Activated CD4-positive, alpha-beta T cell treated with anti-CD3 and anti-CD28 coated beads for 1 hour (primary cell): Measurements from ENCODE around the gene TEAD3.

Experiments used
- DNase-seq: peaks from one replicate; pipeline ENCODE4 v3.0.0-alpha.2; 2020

Gene TEAD3

DNA sequence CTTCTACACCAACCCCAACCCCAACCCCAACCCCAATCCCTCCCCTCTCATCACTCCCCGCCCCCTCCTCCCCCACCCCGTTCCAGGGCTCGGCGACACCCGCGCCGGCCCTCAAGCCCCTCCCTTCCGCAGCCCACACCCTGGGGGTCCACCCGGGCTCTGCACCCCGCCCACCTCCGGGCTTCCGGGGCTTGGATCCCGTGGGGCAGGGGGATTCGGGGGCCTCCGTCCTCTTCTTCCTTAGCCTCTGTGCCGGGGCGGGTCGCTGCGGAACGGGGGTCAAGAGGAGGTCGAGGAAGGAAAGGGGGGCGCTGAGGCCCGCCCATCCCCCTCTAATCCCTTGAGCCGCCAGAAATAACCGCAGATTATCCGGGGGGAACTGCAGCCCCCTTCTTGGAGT lies 15.1 kb upstream of the TEAD3 start:
- no peak for DNase-seq

DNA sequence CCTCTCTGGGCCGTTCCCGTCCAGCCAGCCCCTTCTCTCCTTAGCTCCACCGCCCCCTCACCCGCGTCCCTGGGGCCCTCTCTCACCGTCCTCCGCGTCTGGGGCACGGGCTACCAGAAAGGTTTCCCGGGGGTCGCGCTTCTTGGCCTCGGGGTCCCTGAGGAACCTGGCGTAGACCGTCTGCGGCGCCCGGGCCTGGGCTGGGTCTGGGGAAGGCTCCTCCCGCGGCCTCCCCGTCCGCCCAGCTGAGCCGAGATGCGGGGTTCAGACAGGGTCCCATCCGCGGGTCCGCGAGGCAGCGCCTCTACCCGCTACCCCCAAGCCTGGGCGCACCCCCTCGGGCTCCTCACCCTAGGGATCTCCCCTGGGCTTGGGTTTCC lies 14.7 kb upstream of the TEAD3 start:
- DNase-seq: no peak

DNA sequence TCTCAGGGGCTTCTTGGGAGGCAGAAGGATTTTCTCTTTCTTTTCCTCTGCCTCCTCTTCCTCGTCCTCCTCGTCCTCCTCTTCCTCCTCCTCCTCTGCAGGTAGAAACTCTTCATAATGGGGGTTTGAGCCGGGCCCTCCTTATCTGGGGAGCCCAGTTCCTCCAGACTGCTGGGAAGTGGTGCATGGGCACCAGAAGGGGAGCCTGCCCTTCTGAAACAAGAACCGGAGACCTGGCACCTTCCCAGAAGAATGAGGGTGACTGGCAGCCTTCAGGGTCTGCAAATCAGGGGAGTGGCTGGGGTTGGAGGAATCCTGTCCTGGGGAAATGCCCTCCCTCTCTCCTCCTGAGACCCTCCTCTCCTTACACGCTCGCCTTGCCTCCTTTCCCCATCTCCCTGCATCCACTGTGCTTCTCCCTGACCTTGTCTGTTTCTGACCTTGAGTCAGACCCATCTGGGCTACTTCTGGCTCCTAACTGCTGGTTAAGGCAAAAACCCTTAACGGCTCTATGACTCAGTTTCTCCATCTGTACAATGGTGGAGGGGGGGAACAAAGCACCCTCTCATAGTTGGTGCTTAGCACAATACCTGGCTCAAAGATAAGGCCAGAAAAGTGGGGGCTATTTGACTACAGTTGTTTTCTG lies 14.2 kb upstream of the TEAD3 start:
- no peak for DNase-seq

DNA sequence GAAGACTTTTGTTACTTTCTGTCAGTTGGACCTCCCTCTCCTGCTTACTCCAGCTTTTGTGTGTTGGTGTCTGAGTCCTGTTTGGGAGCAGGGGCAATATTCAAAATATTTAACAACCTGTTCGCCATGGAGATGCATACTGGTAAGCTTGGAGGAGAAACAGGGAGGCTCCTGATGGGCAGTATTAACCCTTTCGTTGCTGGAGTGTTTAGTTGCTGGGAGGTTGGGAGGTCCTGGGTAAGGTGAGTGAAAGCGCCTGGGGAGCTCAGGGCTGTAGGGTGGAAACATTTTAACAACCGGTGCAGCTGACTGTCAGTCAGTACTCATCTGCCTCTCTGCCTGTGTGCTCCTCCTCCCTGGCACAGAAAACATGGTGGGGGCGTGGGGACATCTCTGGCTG lies 11.7 kb upstream of the TEAD3 start:
- no peak for DNase-seq

DNA sequence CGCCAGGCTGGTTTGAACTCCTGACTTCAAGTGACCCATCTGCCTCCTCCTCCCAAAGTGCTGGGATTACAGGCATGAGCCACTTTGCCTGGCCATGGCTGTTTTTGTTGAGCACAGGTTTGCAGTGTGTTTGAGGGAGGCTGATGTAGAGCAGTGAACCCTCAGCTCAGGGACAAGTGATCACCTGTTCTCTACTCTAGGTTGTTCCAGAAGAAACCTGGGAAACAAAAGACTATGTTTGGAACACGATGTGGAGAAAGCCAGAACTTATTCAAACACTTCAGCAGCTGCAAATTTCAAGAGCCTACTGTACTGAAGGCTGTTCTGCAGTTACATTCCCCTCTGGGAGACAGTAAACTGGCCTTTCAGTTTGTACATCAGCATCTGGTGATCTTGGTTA lies 11.1 kb upstream of the TEAD3 start:
- DNase-seq: no peak

DNA sequence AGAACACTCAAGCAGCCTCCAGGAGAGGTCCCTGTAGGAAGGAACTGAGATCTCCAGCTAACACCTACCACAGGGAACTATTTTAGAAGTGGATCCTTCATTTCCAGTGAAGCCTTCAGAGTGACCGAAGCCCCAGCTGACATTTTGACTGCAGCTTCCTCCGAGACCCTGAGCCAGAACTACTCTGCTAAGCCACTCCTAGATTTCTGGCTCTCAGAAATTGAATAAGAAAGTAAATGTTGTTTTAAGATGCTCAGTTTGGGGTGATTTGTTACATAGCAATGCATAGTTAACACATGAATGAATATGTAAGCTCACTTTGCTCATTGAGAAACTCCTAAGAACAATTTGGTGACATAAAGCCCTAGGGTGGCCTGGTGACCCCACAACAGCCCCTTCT lies 10.3 kb upstream of the TEAD3 start:
- DNase-seq: no peak

DNA sequence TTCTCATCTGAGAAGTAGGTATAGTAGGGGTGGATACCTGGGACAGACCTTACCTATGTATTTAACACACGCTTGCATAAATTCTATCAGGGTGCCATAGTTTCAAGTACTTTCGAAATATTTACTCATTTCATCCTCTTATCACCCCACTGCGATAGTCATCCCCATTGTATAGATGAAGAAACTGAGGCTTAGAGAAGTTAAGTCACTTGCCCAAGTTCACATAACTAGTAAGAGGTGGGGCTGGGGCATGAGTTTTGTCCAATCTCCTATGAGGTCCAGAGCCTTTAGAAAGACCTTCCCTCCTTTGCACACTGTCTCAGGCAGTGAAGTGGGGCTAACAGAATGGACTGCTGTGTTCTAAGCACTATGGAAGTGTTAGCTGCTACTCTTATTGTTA lies 9.7 kb upstream of the TEAD3 start:
- DNase-seq: no peak

DNA sequence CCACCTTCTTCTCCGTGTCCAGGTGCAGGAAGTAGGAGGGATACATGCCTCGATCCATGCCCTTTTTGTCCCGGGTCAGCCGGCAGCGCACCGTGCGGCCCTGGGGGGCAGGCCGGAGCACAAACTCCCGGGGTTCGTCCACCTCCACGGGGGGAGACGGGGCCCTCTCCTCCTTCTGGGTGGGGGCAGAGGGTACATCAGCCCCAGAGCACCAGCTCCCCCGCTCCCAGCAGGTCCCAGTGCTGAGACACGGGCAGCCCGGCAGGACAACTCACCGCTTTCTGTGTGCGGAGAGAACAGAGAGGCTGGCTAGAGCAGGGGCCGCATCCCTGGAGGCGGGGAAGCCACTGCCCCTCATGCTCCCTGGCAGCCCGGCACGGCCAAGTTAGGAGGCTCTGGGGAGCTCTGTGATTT lies 9.1 kb upstream of the TEAD3 start:
- no peak for DNase-seq

DNA sequence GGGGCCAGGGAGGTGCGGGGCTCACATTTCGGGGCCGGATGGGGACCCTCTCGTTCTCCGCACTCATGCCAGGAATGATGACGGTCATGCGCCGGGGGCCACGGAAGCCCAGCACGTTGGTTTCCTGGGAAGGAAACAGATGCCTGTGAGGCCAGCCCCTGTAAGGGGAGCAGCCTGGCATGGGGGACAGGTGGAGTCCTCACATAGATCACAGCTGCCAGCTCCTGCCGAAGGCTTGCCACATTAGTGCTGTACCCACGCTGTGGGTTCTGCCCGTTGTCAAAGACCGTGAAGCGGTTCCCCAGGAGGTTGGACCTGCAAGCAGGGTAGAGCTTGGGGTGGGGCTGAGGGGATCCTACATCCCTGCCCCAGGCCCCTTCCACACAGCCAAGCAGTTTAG lies 6.7 kb upstream of the TEAD3 start:
- DNase-seq: no peak

DNA sequence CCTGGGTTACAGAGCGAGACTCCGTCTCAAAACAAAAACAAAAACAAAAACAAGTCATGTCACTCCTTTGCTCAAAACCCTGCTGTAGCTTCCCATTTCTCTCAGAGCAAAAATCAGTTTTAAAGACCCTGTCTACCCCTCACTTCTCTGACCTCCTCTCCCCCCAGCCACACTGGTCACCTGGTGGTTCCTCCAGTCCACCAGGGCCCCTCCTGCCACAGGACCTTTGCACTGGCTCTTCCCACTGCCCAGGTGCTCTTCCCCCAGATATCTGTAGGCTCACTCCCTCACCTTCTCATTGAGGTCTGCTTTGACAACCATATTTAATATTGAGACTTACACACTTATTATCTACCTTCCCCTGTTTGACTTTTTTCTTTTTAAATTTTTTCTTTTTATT lies 4.9 kb upstream of the TEAD3 start:
- no peak for DNase-seq

DNA sequence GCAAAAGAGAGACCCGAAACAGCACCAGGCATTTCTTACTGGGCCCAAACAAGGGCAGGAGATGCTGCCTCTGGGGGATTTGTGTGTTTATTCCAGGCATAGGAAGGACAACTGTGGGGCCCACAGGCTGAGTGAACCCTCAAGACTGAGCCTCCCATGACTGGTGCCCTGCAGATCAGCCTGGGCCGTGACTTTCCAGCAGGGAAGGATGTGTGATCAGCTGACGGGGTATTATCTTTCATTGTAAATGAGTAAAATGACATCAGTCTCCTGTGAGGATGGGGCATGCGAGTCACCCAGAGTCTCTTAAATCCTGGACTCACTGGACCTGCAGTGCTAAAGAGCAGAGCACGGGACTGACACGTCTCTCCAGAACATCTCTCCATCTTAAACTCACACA lies 3.9 kb upstream of the TEAD3 start:
- DNase-seq: no peak

DNA sequence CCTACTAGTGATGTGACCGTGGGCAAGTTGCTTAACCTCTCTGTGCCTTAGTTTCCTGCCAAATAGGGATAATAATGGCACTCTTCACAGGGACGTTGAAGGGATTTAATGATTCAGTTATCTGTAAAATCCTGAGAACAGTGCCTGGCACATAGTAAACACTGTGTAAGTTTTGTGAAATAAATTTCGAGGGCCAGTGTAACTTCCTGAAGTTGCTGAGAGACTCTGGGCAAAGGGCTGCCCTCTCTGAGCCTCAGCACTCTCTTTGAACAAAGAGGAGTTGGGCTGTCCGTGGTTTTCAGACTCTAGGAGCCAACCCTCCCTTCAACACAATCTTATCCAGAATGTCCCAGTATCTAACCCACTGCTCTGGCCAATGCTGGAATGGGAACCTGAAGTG lies 2.5 kb upstream of the TEAD3 start:
- DNase-seq: no peak

DNA sequence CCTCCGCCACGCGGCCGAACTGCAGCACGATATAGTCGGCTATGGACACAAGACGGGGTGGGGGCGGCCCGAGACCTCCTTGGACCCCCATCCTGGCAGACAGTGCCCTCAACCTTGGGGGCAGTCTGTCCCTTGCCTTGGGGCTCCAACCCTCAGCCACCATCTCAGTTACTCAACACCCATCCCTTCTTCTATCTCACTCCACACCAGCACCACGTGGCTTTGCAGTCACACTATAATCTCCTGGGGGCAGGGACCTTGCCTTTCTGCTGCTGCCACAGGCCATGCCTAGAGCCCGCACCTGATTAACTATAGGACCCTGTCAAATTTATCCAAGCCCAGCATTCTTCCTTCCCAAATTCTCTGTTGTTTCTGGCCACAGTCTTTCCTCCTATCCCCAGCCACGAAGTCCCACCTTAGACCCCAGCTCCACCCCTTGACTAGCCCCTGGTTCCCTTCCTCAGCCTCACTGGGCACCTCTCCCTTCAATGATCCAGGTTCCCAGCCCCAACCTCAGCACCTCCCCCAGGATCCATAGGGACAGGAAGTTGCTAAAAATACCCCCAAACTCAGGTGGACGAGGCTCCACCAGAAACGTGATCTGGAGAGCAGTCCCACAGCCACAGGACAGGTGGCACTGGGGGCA lies 1.7 kb upstream of the TEAD3 start:
- no peak for DNase-seq

DNA sequence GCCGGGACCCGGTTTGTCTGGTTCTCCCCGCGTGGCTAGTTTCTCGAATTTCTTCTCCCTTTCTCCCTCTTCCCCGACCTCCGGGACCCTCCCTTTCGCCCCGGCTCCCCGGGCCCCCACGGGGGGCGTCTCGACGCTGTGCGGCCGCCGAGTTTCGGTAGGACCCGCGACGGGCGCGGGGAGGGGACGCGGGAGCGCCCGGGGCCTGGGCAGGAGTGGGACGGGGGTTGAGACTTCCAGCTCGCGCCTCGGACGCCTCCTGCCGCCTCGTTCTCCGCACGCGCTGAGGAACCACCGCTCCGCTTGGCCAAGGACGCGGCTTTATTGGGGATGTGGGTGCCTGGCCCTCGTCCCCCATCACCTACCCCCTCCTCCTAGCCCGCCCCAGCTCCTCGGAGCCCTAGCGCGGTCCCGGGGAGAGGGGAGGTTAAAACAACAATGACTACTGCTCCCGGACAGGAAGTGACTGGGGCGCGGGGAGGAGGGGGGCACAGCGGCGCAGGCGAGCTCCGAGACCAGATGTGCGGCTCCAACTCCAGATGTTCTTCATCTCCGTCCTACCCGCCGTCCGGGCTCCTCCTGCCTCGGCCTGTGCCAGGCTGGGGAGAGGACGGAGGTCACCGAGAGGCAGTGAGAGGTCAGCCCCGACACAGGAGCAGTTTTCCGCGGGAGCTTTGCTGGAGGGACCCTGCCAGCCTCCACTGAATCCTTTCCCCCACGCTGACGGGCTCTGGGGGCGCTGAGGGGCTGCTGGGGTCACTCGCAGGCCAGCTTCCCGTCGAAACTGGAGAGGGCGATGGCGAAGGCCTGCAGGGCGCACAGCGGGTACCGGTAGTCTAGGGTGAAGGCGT lies 917 bp upstream of the TEAD3 start:
- no peak for DNase-seq

DNA sequence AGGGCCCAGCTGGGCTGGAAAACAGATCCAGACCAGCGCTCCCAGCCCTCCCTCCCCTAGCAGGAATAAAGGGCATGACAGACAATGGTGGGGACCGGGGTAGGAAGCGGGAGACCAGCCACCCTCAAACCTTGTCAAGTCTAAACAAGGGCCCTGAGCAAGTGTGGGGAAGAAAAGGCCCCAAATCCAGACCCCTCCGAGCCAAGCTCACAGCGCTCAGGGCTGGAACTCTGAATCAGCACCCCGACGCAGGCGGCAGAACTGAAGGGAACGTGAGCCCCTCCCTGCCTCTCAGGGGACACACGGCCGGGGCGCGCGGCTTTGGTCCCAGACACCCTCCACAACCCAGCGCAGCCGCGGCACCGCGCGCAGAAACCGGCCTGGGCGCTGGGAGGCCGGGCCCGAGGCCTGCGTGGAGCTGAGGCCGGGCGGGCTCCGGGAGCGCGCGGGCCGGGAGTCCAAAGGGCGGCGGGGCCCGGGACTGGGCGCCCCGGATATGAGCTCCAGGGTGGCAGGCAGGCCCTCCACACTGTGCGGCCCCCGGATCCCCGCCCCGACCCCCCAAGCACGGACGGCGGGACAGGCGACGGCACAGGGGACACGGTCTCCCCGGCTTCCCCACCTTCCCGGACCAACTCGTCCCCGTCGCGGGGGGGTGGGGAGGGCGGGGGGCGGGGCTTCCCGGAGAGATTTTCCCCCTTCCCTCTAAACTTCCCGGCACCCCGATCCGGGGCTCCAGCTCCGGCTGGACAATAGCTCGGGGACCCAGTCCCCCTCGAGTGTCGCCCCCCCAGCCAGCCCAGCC lies 641 bp downstream of the TEAD3 start:
- DNase-seq: no peak

DNA sequence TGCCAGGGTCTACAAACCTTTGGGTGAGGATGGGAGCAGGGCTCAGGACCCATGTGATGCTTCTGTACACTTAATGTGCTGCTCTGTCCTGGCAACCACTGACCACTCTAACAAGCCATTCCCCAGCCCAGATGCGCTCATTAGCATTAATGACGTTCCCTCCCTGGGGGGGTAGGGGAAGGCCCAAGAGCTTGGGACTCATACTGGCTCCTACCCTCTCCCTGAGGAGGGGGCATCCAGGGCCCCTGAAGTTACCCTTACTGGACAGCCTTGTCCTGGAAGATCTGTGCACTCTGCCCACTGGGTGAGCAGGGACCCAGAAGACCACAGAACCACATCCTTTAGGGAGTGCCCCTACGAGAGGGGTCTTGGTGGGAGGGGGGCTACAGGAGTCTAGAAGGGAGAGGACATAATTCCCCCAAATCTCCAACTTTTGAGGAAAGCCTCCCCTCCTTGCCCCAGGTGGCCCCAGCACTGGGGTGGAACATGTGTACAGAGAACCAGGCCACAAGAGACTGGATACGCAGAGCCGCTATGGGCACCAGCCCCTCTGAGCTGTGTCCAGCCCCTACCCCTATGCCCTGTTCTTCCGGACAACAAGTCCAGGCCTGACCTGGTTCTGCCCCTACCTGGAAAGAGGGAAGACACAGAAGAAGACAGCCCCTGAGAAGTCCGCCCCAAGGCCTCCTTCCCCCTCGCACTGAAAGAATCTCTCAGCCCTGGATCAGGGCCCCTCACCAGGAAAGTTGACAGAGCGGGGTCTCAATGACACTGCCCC lies 1.4 kb downstream of the TEAD3 start:
- DNase-seq: no peak

DNA sequence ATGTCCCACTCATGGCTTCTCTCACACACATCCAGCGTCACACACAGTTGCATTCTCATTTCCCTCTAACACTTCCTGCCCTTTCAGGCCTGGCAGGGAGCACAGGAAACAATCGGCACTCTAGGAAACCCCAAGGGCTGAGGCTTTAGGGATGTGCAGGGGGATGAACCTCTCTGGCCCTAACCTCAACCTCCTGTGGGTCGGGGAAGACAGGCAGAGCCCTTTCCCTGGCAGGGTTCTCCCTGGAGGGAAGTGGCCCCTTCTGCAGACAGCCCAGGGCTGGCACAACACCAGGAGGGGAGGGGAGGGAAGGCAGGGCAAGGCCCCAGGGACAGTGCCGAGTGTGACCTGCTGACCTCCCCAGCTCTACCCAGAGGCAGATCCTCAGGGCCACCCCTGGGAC lies 2.7 kb downstream of the TEAD3 start:
- no peak for DNase-seq

DNA sequence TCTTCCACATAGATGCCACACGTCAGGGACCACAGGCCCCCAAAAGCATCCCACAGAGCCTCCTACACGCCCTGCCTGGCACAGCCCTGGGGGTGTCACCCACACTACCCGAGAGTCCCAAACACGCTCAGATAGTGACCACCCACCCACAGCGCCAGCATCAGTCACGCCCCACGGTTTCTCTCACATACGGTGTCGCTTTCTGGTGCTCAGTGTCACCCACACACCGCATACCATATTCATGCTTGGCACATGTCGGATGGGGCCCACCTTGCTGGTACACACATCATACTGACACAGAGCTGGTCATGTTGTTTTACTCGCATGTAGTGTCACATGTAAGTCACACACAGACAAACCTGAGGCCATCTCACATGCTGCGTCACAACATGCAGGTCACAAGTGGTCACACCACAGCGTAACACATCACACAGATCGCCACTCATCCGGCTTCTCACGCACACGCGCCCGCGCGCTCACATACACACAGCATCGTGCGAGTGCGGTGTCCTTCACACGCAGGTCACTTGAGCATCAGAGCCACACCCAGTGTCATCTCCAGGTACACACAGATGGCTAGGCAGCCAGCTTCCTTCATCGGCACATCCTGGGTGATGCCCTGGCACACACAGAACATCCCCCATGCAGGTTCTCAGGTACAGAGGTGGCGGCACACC lies 3.4 kb downstream of the TEAD3 start:
- no peak for DNase-seq

DNA sequence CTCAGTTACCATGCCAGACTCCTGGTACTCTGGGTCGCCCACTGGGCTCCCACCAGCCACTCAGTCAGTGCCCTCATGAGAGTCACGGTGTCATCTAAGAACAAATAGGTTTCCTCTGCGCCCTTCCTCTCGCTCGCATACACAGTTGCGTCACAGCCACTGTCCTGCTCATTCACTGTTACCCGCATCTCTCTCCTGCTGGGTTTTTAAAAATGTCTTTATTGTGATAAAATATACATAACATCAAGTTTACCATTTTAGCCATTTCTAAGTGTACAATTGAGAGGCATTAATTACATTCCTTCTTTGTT lies 4.0 kb downstream of the TEAD3 start:
- DNase-seq: no peak

DNA sequence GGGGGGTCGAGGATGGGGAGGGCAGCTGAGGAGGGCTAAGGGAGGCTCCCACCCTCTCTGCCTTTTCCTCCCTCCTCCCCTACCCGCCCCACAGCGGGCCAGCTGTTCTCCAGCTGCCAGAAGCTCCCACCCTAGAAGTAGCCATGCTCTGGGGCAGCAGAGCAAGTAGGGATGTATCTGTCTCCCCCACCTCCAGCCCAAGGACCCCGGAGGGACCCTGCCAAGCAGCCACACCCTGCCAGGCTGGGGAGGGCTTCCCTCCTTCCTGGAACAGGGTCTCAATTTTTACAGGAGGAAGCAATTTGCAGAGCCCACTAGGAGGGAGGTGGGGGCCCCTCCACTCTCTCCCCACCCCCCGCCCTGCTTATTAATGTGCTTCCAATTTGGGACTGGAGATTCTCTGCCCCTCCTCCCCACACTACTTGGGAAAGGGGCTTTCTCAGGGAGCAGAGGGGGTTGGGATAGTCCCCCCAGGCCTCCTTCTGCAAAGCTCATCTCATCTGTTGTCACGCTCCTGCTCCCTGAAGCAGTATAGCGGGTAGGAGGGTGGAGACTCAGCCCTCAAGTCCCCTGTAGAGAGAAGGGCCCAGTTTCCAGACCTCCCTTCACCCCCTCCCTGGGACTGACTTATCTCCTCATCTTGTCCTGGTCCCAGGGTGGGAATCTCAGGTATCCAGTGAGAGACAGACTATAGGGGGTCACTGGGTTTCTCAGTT lies 4.5 kb downstream of the TEAD3 start:
- no peak for DNase-seq

DNA sequence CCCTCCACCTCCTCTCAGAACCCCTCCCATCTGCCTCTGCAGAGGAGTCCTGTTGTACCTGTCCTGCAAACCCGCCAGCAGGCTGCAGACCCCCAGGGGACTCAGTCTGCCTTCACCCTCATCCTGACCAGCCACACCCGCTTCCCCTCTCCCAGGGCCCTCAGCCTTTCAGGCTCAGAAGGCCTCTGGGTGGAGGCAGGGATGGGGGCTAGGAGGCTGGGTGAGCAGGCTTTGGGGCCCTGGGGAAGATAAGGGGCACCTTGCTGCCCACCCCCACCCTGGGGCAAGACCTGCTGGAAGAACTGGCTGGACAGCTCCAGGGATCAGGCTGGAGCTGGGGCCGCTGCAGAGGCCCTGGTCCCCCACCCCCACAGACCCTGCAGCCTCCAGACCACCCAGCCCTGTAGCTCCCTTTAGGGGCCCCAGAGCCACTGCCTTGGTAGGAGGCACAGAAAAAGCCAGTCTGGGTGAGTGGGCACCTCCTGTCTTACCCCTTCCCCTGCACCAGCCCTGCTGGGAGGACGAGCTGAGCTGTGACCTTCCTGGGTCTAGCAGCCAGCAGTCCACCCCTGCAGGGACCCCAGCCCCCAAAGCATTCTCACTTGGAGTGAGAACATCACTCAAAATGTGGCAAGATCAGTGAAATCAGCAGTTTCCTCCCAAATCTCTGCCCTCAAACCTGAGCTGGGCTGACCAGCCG lies 5.2 kb downstream of the TEAD3 start:
- DNase-seq: no peak
